ENCODE data around the gene WIZ. TPM values are rescaled to one million over a fixed set of nuclear protein-coding genes. Genes with fewer than 3 reads are reported as not detected.

The WIZ gene
- total RNA-seq, 1 donor from 2014 or later: 5.6 TPM

GRCh38 chr19:15445227-15445605 lies 4.5 kb downstream of the WIZ start:
- DNase-seq (ENCODE audit: low read depth in 2 of 2): no peak

DNA sequence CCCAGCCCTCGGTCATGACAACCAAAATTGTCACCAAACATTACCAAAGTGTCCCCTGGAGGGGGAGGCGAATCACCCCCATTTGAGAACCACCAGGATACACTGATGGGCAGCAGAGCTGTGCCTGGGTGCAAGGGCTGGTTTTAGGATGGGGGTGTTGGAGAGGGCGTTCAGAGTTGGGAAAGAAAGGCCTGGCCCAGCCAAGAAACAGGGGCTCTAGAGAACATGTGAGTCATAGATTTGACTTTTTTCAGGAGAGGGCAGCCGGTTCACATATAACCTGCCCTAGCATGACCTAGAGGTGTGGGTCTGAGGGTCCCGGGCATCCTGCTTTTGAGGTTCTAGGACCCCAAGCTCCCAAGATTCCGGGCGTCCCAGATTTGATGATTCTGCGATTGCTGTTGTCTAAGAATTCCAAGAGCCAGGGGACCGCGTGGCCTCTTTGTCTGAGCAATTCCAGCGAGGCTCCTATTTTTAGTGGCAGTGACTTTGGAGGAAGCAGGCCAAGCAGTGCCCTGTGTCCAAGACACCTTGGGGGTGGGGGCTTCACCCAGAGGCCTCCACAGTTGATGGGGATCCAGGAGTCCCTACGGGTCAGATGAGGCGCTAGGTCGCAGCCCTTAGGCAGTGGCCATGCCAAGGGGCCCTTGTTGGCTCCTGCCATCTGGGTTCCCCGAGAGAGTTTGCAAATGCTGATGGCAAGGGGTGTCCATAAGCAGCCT lies 5.1 kb downstream of the WIZ start:
- DNase-seq (ENCODE audit: low read depth in 2 of 2): no peak

GRCh38 chr19:15443838-15444237 lies 5.9 kb downstream of the WIZ start:
- DNase-seq (ENCODE audit: low read depth in 2 of 2): no peak

GRCh38 chr19:15443325-15443724 lies 6.4 kb downstream of the WIZ start:
- no peak for DNase-seq (ENCODE audit: low read depth in 2 of 2)

GRCh38 chr19:15442142-15442920 lies 7.4 kb downstream of the WIZ start:
- no peak for DNase-seq (ENCODE audit: low read depth in 2 of 2)

DNA sequence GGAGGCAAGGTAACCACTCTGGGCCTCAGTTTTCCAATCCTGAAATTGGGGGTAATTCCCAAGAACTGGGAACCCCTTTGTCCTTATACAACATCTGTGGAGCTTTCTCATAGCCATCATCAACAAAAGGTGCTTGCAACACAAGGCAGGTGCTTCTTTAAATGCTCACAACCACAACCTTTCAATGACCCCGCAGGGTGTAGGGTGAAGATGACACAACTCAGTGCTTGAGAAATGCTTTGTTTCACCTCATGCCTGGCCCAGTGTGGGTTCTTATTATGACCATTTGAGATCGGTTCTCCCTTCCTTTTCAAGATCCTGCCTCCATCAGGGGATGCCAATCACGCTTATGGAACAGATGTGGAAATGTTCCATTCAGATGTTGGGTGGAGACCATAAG lies 8.4 kb downstream of the WIZ start:
- DNase-seq (ENCODE audit: low read depth in 2 of 2): no peak

DNA sequence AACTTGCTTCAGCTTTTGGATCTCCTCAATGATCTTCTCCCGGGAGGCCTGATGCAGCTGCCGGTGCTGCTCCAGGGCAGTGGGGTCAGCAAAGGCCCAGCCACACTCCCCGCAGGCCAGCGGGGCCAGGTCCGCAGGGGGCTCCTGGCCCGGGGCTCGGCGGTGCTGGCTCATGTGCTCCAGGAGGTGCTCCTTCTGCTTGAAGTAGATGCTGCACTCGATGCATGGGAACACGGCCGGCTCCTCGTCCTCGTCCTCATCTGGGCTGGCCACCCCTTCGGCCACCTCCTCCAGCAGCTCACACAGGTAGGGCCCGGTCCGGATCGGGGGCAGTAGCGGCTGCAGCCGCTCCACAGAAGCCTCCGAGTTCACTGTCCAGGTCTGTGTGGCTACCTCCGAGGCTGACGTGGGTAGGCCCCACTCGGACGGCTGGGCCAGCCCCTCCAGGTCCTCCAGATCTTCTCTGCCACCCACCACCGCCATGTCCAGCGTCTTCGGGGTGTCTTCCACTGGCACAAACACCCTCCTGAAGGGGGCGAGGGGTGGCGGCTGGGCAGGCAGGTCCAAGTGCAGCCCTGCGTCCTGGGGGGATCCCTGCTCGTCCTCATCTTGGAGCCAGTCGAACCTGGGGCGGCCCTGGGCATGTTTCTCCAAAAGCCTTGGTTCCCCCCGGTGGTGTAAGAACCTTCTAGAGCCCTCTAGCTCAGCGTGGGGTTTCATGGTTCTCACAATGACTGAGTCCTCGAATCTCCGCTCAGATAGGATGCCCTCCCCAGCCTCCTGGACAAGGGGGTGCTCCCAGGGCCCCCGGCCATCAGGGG lies 9.7 kb downstream of the WIZ start:
- no peak for DNase-seq (ENCODE audit: low read depth in 2 of 2)

GRCh38 chr19:15439078-15439799 lies 10.5 kb downstream of the WIZ start:
- no peak for DNase-seq (ENCODE audit: low read depth in 2 of 2)

DNA sequence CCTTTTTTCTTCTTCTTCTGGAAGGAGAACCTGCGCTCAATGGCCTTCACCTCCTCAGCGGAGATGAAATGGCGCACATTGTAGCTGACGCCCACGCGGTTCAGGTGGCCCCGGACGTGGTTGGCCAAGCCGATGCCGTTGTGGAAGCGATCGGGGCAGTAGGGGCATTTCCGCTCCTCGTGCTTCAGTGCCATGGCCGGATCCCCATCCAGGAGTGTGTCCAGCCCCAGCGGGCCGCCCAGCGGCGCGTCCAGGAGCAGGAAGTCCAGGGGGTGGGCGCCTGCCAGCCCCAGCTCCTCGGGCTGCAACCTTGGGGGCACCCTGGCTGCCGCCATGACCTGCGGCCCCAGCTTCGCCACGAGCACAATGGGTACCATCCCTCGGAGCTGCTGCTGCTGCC lies 11.2 kb downstream of the WIZ start:
- no peak for DNase-seq (ENCODE audit: low read depth in 2 of 2)

- no peak for DNase-seq (ENCODE audit: low read depth in 2 of 2)
These were observed 11.6 kb downstream of the WIZ start for GRCh38 chr19:15438124-15438496.

DNA sequence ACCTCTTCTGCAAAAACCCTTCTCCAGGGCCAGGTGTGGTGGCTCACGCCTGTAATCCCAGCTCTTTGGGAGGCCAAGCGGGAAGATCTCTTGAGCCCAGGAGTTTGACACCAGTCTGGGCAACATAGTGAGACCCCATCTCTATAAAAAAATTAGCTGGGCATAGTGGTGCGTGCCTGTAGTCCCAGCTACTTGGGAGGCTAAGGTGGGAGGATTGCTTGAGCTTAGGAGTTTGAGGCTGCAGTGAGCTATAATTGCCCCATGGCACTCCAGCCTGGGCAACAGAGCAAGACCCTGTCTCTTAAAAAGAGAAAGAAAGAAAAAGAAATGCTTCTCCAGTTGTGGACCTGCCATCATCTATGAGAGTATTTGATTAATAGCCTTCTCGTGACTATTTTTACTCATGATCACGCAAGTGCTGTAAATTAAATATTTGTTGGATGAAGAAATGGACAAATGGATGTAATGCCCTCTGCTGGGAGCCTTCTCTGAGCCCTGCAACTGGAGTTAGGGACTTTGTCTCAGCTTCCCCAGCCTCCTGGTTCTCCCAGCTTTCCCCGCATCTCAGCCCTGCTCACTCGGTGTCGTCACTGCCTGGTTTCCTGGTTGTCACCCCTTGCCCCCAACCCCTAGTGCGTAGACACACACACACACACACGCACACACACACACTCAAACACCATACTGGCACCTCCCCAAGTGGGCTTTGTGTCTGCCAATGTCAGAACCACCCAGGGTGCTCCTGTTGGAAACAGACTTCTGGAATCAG lies 12.2 kb downstream of the WIZ start:
- DNase-seq (ENCODE audit: low read depth in 2 of 2): peak; percentile 20 to 25

GRCh38 chr19:15436826-15437110 lies 13.0 kb downstream of the WIZ start:
- DNase-seq (ENCODE audit: low read depth in 2 of 2): no peak

GRCh38 chr19:15436012-15436825 lies 13.5 kb downstream of the WIZ start:
- DNase-seq (ENCODE audit: low read depth in 2 of 2): no peak

DNA sequence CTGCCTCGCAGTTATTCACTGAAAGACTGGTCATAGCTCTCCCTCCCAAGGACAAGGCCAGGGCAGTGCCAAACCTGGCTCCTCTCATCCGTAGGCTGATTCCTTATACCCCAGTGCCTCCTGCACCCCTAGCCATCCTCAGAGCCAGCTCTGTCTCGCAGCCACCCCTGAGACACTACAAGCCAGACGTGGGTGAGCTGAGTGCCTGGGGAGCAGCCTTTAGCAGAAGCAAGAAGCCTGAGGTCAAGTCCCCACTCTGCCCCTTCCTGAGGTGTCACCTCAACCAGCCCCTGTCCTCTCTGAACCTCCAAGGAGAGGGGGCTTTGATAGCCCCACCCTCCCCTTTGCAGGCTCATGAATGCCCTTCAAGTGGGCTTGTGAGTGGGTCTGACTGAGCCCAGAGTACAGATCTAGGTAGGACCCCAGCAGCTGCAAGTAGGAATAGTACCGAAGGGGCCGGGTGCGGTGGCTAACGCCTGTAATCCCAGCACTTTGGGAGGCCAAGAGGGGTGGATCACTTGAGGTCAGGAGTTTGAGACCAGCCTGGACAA lies 16.2 kb downstream of the WIZ start:
- no peak for DNase-seq (ENCODE audit: low read depth in 2 of 2)

DNA sequence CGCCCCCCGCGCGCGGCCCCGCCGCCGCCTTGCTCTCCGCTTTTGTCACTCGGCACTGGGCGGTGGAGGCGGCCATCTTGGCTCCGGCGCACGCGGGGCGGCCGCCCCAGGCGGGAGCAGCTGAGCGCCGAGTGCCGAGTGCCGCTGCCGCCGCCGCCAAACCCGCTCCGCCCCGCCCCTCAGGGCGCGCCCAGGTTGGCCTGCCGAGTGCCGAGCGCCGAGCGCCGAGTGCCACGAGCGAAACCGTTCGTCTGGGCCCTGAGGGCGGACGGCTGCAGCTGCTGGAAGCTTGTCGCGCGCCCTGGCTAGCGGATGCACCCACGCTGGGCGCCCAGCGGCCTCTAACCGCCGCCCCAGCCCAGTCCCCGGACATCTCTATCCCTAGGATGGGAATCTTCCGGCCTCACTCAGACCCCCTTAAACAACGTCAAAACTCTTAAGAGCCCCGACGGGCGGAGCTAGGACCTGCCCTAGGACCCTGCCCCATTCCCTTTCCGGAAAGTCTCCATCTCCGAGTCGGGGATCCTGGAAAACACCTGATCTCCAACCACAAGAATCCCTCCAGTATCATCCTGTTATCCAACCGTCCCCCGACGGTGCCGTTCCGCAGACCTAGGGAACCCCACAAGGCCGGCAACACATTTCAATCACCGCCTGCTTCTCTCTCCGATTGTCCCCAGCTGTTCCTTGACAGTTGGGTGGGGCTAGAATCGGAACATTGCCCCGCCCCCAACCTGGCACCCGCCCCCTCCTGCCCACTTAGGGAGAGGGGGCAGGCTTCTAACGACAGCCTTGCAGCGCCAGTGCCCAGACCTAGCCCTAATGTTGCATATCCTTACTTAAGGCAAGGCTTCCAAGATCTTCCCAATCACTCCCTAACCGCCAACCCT lies 16.9 kb downstream of the WIZ start:
- peak; percentile 92 to 94 for DNase-seq (ENCODE audit: low read depth in 2 of 2)

GRCh38 chr19:15432018-15432494 lies 17.7 kb downstream of the WIZ start:
- DNase-seq (ENCODE audit: low read depth in 2 of 2): peak in 1 of 2 donors; percentile 42

GRCh38 chr19:15431396-15432017 lies 18.2 kb downstream of the WIZ start:
- no peak for DNase-seq (ENCODE audit: low read depth in 2 of 2)

GRCh38 chr19:15430526-15431120 lies 19.1 kb downstream of the WIZ start:
- DNase-seq (ENCODE audit: low read depth in 2 of 2): no peak

Data from lung microvascular endothelial cell (primary cell).